Measurements from ENCODE around the gene CEP250. TPM values are rescaled to one million over a fixed set of nuclear protein-coding genes. Genes with fewer than 3 reads are reported as not detected.

The CEP250 gene
- total RNA-seq, 1 experiment from 2014 or later: 56.6 TPM

DNA sequence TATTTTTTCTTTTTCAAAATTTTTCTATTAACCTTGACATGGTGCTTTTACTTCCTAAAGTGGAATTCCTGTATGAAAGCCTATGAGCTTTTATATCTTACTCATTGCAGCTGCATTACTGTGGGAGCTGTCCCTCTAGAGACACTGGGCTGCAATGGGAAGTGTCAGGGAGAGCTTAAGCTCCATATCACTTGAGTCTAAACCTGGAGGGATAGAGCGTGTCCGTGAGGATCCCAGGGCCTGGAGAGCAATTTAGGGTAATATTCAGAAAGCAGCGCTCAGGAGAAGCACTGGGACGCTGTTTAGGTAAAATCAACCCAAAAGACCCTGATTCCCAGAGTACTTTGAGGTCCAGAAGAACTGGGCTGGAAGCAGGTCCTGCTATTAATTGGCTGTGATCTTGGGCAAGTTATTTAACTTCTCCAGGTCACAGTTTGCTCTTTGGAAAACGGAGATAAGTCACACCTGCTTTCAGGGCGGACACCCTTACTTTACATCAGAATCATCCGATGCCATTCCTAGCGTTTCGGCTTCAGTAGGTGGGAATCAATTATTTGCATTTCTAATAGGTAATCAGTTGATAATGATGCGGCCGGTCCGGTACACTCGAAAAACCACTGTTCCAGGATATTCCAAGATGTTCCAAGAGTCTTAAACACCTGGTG, 85.9 kb downstream of the CEP250 start:
- Histone ChIP-seq H3K36me3 (ENCODE audit: insufficient read depth, low read length, poor library complexity, severe bottlenecking) (peaks cover 11% of the 10 kb centered on the region), H3K9me3 (ENCODE audit: low read depth, low read length, poor library complexity, severe bottlenecking) (no peaks in the 10 kb centered on the region), H3K4me3 (ENCODE audit: low read depth, low read length, poor library complexity, severe bottlenecking) (peak overlapping the region; percentile 84), H3K27ac (ENCODE audit: low read depth, low read length, poor library complexity, severe bottlenecking) (no peak overlapping the region), H3K4me1 (ENCODE audit: insufficient read depth, low read length, poor library complexity, severe bottlenecking) (peaks cover 7% of the 10 kb centered on the region), H3K27me3 (replicated peaks; ENCODE audit: insufficient read depth, low read depth, low read length, poor library complexity) (no peaks in the 10 kb centered on the region)
- no peak for DNase-seq (ENCODE audit: low spot score)
- ChIA-PET POLR2A (ENCODE audit: low non-redundant PET) (no interaction called here), CTCF (no interaction called here)
- no peak for TF ChIP-seq EZH2 (IDR thresholded peaks at IDR 0.05; ENCODE audit: borderline replicate concordance, low read depth, low read length, poor library complexity, severe bottlenecking)
- TF ChIP-seq, protein P1, sequence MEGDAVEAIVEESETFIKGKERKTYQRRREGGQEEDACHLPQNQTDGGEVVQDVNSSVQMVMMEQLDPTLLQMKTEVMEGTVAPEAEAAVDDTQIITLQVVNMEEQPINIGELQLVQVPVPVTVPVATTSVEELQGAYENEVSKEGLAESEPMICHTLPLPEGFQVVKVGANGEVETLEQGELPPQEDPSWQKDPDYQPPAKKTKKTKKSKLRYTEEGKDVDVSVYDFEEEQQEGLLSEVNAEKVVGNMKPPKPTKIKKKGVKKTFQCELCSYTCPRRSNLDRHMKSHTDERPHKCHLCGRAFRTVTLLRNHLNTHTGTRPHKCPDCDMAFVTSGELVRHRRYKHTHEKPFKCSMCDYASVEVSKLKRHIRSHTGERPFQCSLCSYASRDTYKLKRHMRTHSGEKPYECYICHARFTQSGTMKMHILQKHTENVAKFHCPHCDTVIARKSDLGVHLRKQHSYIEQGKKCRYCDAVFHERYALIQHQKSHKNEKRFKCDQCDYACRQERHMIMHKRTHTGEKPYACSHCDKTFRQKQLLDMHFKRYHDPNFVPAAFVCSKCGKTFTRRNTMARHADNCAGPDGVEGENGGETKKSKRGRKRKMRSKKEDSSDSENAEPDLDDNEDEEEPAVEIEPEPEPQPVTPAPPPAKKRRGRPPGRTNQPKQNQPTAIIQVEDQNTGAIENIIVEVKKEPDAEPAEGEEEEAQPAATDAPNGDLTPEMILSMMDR (conservative IDR thresholded peaks at IDR 0.05; ENCODE audit: low read depth, low read length): no peak
- no TSS peak for BruUV-seq (replicated peaks)
- intact Hi-C loops (cut with micrococcal nuclease; ENCODE audit: unreplicated experiment): no loop called here

DNA sequence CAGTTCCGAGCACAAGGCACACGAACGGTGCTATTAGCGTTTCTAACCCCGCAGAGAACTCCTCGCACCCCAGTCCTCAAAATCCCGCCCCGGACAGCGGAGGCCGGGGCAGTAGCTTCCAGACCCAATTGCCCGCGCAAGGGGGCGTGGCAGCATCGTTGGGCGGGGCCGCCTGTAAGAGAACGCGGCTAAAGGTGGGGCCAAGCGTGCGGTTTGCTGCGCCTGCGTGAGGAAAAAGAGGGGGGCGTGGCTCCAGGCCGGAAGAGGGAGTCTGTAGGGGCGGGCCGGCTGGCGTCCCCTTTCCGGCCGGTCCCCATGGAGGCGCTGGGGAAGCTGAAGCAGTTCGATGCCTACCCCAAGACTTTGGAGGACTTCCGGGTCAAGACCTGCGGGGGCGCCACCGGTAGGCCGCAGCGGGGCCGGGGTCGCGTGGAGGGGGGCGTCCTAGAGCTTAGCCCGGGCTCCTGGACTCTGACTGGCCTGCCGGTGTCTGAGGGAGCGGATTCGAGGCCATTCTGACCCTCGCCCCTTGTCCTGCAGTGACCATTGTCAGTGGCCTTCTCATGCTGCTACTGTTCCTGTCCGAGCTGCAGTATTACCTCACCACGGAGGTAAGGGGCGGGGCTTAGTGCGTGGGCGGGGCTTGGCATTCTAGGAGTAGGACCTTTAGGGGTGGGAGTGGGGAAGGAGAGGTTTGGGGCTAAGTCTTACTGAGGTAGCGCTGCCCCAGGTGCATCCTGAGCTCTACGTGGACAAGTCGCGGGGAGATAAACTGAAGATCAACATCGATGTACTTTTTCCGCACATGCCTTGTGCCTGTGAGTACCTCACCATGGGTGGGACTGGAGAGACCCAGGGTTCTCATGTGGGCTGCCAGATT, 86.6 kb downstream of the CEP250 start, which contains the start of gene ERGIC3:
Gene ERGIC3, plus strand, starts transcription at position 296 of the 880 bp plus-strand sequence. Its CDS starts 20 bp downstream, at position 316.
- intact Hi-C loops (cut with micrococcal nuclease; ENCODE audit: unreplicated experiment): no loop called here
- Histone ChIP-seq H3K36me3 (ENCODE audit: insufficient read depth, low read length, poor library complexity, severe bottlenecking) (peaks cover 15% of the 10 kb centered on the region), H3K9me3 (ENCODE audit: low read depth, low read length, poor library complexity, severe bottlenecking) (no peaks in the 10 kb centered on the region), H3K27me3 (replicated peaks; ENCODE audit: insufficient read depth, low read depth, low read length, poor library complexity) (no peaks in the 10 kb centered on the region), H3K4me3 (ENCODE audit: low read depth, low read length, poor library complexity, severe bottlenecking) (peak within 1 kb of the TSS; percentile 84), H3K4me1 (ENCODE audit: insufficient read depth, low read length, poor library complexity, severe bottlenecking) (peaks cover 7% of the 10 kb centered on the region), H3K27ac (ENCODE audit: low read depth, low read length, poor library complexity, severe bottlenecking) (peak within 1 kb of the TSS; percentile 88)
- no peak for TF ChIP-seq EZH2 (IDR thresholded peaks at IDR 0.05; ENCODE audit: borderline replicate concordance, low read depth, low read length, poor library complexity, severe bottlenecking)
- TF ChIP-seq, protein P1 (conservative IDR thresholded peaks at IDR 0.05; ENCODE audit: low read depth, low read length): no peak
- peak; percentile 98 for DNase-seq (ENCODE audit: low spot score)
- CTCF ChIA-PET: interaction anchor here (0.6 kb wide), 1 partner anchor 20 kb away, joined by 3 read pairs; no protein-coding TSS in a partner anchor
- POLR2A ChIA-PET (ENCODE audit: low non-redundant PET): interaction anchor here (0.6 kb wide), 1 partner anchor 11 kb away, joined by 7 read pairs; no protein-coding TSS in a partner anchor
- BruUV-seq (replicated peaks): no TSS peak

DNA sequence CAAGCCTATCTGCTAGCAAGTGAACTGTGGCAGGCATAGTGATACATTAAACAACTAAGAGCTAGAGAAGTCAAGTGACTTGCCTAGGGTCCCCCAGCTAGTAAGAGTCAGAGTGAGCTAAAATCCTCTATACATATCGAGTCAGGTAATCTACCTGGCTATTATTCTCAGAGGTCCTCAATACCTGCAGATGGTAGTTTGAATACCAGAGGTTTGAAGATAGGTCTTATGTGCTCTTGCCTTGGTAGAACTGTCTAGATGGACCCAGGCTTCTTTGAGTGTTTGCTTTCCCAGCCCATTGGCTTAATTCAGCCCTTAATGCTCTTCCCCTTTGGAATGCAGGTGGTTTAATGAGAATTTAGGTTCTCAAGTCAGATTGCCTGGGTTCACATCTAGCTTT, 87.6 kb downstream of the CEP250 start:
- ChIA-PET POLR2A (ENCODE audit: low non-redundant PET) (no interaction called here), CTCF (interaction anchor here (0.6 kb wide), 1 partner anchor 58 kb away, joined by 8 read pairs; no protein-coding TSS in a partner anchor)
- no peaks in the 10 kb centered on the region for H3K27me3 ChIP-seq (replicated peaks; ENCODE audit: insufficient read depth, low read depth, low read length, poor library complexity)
- H3K4me1 ChIP-seq (ENCODE audit: insufficient read depth, low read length, poor library complexity, severe bottlenecking): peaks cover 7% of the 10 kb centered on the region
- peaks cover 25% of the 10 kb centered on the region for H3K36me3 ChIP-seq (ENCODE audit: insufficient read depth, low read length, poor library complexity, severe bottlenecking)
- TF ChIP-seq, protein P1 (conservative IDR thresholded peaks at IDR 0.05; ENCODE audit: low read depth, low read length): no peak
- no peak for TF ChIP-seq EZH2 (IDR thresholded peaks at IDR 0.05; ENCODE audit: borderline replicate concordance, low read depth, low read length, poor library complexity, severe bottlenecking)
- H3K4me3 ChIP-seq (ENCODE audit: low read depth, low read length, poor library complexity, severe bottlenecking): peak overlapping the region; percentile 84
- BruUV-seq (replicated peaks): no TSS peak
- H3K9me3 ChIP-seq (ENCODE audit: low read depth, low read length, poor library complexity, severe bottlenecking): no peaks in the 10 kb centered on the region
- no peak for DNase-seq (ENCODE audit: low spot score)
- no peak overlapping the region for H3K27ac ChIP-seq (ENCODE audit: low read depth, low read length, poor library complexity, severe bottlenecking)
- intact Hi-C loops (cut with micrococcal nuclease; ENCODE audit: unreplicated experiment): no loop called here

All from A673 (cell line).